NCI-H2171 (cell line): ENCODE data around the gene MISP.

ENCODE experiments used
- DNase-seq: peaks from one replicate; lab custom pipeline; 2025; lab: John Stamatoyannopoulos, UW

The MISP gene

DNA sequence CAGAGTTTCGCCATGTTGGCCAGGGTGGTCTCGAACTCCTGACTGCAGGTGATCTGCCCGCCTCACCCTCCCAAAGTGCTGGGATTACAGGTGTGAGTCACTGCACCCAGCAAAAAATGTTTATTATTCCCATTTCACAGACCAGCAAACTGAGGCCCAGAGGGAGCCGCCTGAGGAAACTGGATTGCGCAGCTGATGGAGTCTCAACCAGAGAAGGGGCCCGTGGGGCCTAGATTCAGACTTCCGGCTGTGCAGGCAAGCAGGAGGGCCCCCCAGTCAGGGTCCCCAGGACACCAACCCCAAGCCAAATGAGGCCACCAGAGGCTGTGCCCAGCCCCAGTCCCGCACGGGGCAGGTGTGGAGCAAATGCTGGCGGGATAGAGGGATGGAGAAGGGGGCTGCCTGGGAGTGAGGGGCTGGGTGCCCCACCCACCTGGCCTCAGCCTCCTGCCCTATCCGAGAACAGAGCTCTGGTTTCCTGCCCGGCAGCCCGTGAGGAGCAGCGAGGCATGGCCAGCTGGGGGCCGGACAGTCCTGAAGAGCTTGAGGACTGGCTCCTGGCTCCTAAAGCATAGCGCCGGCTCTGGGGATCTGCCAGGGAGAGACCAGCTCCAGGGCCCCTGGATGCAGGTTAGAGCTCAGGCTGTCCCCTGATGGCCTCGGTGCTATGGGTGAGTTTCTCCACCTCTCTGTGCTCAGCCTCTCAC is 22.0 kb downstream of the MISP start:
- DNase-seq: no peak

DNA sequence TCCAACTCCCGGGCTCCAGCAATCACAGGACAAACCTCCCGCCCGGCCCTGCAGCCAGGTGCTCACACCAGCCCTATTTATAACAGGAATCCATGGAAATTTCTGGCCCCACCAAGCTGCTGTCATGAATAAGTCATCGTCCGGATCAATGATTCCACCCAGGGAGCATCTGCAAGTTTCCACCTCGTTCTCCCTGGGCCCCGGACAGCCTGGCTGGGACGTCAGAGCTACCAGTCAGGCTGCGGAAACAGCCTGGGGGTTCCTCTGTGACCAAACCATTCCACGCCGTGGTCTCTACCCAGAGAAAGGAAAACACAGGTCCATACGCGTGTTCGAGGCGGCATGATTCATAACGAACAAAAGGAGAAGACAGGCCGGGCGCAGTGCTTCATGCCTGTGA is 25.6 kb downstream of the MISP start:
- DNase-seq: no peak

DNA sequence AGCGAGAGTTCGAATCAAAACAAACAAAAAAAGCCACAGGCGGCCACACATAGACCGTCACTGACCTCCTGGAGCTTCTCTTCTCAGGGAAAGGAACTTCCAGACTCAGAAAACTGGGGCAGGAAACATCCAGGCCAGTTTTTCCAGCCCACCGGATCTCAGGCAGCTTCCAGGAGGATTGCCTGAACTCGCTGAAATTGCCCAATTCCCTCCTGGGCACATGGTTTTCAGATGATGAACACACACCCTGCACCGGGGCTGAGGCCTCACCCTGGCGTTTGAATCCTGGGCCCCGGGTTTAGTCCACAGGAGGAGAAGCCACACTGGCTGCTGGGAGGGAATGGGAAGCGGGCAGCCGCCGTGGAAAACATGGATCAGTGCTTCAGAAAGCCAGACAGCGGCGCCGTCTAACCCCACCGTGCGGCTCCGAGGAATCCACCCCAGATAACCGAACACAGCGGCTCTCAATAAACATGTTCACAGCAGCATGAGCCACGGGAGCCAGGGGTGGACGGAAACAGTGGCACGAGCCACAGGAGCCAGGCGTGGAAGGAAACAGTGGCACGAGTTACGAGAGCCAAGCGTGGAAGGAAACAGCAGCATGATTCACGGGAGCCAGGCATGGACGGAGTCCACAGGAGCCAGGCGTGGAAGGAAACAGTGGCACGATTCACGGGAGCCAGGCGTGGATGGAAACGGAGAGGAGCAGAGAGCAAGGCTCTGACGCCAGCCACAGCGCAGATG is 28.2 kb downstream of the MISP start:
- DNase-seq: no peak

DNA sequence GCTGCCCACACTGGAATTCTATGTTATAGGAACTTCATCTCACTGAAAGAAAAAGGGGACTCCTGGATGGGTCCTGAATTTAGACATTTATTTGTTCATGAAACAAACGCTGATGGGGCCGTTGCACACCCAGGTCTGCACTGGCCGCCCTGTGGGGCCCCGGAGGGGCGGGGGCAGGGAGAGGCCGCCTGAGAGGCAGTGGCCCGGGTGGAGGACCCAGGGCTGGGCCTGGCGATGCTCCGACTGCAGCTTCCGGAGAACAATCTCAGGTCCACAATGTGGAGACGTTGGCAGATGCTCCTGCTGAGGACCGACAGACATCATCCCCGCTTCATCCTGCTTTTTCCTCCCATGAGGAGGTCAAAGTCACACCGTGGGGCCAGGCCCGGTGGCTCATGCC is 30.0 kb downstream of the MISP start:
- no peak for DNase-seq

DNA sequence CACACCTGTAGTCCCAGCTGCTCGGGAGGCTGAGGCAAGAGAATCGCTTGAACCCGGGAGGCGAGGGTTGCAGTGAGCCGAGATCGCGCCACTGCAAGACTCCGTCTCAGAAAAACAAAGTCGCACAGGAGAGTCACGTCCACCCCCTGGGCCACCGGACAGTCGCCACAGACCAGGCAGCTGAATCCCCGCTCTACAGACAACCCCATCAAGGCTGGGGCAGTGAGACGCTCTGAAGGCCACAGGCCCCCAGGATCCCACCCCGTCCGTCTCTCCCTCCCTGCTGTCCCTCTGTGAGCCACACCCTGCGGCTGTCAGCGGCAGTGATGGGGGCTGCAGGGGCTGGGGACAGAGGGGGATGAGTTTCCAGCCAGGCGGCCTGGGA is 30.9 kb downstream of the MISP start:
- no peak for DNase-seq

DNA sequence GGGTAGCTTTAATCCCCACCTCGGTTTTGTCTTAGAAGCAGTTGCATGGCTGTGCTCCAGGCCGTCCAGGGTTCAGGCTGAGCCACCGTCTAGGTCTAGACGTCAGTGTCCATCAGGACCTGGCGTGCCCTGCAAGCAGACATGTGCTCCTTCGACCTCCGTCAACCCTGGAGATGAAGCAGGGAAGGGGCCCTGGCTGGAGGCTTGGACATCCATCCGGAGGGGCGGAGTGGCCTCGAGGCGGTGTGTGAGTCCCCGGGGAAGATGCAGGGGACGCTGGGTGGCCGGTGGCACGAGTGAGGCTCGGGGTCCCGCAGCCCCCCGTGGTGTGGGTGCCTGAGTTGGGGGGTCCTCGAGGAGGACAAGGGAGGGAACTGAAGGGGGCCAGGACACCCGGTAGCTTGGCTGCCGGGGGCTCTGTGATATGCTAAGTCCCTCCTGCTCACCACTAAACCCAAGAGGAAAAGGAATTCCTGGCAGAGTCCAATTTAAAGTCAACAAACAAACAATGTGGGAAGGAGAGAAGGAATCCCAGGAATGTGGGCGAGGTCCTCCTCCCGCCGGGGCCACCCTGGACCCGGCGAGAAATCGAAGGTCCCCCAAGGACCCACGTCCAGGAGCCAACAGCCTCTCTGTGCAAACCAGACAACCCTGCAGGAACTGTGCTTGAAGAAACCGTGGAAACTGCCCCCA is 31.4 kb downstream of the MISP start:
- no peak for DNase-seq

DNA sequence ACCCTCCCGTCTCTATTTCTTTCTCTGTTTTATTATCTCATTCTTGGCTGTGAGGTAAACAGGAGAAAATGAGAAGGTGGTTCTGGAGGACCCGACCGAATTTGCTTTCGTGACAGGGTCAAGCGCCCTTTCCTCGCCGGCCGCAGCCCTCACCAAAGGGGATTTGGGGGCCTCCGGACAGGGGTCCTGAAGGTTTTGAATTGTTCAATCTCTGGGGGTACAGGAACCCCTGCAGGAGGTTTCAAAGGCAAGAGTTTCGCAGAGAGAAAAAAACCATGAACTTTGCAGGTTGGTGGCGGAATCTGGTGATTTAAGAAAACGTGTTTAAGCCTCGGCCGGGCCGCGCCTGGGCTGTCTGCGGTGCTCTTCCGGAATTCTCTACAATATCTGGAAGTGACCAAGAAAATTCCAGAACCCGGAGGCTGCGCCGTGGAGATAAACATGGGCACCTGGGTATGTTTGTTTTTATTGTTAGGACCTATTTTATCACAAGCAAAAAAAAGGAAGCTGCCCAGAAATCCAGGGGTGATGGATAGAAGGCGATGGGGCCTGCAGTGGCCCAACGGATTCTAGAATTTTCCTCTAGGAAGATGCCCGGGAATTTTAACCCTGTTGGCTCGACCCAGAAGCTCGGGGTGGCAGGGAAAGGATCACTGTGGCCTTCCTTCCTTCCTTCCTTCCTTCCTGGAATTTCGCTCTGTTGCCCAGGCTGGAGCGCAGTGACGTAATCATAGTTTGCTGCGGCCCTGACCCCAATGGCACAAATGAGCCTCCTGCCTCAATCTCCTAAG is 32.2 kb downstream of the MISP start:
- no peak for DNase-seq

DNA sequence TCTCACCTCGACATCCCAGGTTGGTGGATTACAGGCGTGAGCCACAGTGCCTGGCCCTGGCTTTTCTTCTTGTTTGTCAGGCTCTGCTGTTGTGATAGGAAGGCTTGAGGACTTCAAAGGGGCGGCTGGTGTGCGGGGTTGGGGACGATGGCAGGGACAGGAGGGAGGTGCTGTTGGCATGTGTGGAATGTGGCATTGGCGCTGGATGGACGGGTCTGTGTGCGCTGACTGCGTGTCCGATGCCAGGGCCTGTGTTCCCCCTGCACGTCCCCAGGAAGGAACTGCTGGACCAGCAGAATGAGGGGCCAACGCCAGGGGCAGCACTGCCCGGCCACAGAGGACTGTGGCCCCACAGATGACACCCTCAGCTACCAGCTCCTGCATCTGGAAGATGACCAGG is 33.6 kb downstream of the MISP start:
- DNase-seq: no peak

DNA sequence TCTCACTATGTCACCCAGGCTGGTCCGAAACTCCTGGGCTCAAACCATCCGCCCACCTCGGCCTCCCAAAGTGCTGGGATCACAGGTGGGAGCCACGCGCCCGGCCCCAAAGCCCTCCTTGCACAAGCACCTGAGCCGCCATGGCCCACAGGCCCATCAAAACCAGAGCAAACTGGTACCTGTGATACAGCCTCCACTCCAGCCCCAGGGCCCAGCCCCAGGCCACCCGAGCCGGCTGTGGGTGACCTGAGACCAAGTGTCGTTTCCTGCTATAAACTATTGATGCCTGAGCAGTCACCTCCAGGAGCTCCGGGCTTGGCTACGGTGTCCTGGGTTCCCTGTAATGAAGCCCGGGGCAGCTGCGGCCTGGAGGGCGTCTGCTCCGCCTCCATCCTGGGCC is 36.6 kb downstream of the MISP start:
- DNase-seq: no peak

DNA sequence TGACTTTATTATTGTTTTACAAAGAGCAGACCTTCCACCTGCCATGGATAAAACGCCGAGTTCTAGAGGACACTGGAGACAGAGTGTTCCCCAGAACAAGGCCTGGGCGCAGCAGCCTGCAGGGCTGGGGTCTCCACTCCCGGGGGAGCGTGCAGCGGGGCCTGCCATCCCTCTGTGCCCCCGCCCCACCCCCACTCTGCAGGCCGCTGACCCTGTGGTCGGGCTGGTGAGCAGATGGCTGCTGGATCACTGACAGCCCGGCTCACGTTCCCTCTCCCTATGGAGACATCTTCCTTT is 37.7 kb downstream of the MISP start:
- DNase-seq: no peak

DNA sequence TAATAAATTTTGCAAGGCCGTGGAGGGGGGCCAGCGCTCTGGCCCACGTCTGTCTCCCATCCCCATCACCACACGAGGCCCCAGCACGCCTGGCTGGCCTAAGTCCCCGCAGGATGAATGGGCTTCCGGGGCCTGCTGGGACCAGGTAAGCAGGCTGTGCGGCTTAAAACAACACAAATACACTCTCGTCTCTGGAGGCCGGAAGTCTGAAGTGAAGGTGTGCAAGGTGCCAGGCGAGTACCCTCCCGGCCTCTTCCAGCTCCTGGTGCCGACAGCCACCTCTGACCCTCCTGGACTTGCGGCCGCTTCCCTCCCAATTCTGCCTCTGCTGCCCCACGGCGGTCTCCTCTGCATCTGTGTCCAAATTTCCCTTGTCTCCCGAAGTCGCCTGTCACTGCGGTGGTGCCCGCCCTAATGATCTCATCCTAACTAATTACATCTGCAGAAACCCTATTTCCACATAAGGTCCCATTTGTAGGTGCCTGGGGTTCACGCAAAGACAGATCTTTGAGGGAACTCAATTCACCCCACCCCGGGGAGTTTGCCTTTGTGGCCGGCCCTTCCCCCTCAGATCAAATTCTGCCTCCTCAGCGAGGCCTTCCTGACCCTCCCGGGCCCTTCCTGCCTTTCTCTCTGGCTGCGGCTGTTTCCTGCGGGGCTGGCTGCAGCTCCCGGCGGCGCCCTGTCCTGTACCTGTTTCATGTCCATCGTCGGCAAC is 38.2 kb downstream of the MISP start:
- peak; percentile 32 for DNase-seq

DNA sequence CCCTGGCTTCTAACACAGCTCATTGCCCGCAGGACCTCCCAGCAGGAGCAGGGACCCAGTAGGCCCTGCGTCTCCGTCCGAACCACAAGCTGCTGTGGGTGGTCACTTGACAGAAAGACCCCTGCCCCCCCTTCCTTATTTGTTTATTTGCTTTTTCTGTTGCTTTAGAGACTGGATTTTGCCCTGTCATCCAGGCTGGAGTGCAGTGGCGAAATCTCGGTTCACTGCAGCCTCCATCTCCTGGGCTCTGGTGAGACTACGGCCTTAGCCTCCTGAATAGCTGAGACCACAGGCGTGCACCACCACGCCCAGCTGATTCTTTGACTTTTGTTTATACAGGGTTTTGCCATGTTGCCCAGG is 38.8 kb downstream of the MISP start:
- no peak for DNase-seq

DNA sequence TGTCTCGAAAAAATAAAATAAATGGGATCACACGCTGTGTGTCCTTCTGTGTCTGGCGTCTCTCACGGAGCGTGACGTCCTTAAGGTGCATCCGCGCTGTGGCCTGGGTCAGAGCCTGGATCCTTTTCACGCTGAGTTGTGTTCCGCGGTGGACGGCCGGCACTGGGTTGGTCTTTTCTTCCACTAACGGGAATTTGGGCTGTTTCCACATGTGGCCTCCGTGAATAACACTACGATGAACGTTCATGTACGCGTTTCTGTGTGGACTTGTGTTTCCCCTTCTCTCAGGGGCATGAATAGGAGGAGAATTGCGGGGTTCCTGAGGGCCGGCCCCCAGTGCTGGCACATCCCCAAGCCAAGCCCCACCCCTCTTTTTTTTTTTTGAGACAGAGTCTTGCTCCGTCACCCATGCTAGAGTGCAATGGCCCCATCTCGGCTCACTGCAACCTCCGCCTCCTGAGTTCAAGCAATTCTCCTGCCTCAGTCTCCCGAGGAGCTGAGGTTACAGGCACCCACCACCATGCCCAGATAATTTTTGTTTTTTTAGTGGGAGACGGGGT is 40.2 kb downstream of the MISP start:
- DNase-seq: no peak

DNA sequence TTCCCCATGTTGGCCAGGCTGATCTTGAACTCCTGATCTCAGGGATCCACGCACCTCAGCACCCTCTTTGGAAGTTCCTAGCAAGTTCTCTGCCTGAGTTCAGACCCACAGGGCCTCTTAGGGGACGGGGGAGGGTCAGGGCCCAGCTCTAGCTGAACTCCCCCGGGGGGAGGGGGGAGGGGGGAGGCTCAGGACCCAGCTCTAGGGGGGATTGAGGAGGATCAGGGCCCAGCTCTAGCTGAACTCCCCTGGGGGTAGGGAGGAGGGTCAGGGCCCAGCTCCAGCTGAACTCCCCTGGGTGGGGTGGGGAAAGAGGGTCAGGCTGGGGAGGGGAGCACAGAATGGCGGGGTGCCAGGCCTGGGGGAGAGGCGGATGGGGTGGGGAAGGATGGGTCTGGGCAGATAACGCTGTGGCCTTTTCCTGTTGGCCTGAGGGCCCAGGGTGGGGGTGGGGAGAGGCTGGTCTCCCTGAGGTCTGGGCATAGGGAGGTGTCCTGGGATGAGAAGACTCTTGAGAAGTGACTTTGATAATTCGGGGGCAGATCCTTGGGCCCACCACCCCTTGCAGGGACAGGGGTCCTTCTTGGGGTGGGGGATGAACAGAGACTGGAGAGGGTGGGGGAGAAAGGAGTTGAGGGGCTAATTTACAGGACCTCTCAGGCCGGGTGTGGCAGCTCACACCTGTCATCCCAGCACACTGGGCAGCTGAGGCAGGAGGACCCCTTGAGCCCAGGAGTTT is 40.8 kb downstream of the MISP start:
- DNase-seq: no peak

DNA sequence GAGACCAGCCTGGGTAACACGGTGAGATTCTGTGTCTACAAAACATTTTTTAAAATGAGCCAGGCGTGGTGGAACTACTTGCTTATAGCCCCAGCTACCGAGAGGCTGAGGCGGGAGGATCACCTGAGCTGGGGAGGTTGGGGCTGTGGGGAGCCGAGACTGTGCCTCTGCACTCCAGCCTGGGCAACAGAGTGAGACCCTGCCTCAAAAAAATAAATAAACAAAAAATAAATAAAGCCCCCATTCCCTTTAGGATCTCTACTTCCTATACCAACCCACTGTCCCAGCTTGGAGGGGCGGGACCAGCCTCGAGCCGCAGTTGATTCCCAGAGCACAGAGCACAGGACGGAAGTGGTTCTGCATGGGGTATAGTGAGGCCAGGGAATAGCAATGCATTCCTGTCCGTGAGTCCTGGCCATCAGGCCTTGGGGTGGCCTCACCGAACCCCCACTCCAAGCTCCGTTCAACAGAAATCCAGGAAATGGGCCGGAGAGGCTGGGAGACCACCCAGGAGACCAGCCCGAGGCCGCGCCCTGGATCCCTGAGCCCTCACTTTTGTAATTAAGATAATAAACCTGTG is 41.5 kb downstream of the MISP start:
- no peak for DNase-seq

DNA sequence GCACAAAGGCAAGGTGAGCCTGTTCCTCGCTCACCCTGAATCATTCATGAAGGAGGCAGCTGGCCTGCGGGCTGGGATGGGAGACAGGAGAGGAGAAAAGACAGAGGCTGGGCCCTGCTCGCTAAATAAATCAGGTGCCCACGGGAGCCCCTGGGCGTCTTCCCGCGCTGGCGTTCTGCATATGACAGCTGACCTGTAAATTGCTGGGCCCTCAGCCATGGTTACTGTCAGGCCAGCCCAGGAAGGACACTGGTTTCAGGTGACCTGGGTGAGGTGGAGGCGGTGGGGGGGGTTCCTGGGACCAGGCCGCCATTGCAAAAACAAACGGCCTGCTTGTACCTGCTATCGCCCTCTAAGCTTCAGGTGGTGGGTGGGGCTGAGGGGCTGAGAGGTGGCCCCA is 42.9 kb downstream of the MISP start:
- no peak for DNase-seq

DNA sequence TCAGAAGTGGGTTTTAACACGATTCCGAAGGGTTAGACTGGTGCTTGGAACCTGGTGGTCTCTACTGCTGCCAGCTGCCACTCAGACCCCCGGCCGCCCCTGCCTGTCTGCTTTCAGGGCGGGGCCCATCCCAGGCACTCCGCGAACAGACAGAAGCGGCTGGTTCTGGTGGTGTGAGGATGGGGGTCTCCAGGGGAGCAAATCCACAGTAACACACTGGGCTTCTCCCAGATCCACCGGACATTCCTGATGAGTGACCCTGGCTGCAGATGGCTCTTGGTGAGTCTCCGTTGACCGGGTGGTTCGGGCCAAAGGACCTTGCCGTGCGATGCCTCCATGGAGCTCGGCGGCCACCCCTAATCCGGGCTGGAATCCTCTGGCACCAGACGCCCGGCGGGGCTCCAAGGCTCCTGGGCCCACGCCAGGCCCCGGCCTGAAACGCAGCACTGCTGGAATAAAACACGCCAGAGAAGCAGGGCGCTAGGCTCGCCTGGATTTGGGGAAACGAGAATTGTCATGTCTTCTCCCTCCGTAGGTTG is 44.2 kb downstream of the MISP start:
- no peak for DNase-seq

DNA sequence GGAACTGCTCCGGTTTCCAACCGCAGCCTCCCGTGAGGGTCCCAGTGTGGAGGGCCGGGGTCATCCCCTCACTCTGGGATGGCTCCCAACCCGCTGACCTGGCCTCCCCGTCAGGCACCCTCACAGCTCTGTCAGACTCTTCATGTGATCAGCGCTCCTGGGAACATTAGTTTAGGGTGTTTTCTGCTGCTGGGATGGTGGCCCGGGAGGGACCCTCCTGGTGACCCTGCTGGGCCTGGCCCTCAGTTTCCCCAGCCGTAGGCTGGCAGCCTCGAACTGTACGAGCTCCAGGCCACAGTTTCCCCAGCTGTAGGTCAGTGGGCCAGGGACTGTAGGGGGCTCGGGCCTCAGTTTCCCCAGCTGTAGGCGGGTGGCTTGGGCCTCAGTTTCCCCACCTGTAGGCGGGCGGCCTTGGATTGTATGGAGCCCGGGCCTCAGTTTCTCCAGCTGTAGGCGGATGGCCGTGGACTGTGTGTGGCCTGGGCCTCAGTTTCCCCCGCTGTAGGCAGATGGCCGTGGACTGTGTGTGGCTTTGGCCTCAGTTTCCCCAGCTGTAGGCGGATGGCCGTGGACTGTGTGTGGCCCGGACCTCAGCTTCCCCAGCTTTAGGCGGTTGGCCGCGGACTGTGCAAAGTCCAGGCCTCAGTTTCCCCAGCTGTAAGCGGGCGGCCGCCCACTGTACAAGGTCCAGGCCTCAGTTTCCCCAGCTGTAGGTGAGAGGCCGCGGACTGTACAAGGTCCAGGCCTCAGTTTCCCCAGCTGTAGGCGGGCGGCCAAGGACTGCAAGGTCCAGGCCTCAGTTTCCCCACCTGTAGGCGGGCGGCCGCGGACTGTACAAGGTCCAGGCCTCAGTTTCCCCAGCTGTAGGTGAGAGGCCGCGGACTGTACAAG is 45.0 kb downstream of the MISP start:
- DNase-seq: no peak
